ENCODE results near the gene EHMT1. TPM values are rescaled to one million over a fixed set of nuclear protein-coding genes. Genes with fewer than 3 reads are reported as not detected.

Gene EHMT1
- total and polyA plus RNA-seq, 2 experiments from 2014 or later = 162 to 177 TPM

- TF ChIP-seq REST (IDR thresholded peaks at IDR 0.05; ENCODE audit: unreplicated experiment) (no peak), CREB1 (CRISPR knock-in tag; IDR thresholded peaks at IDR 0.05; ENCODE audit: low read depth) (no peak)
Measured at GRCh38 chr9:137646341-137646740, 27.5 kb downstream of the EHMT1 start (continued).

GRCh38 chr9:137647096-137647714 lies 28.4 kb downstream of the EHMT1 start:
- no peaks in the 10 kb centered on the region for H3F3A ChIP-seq (replicated peaks; ENCODE audit: low read depth)
- no peaks in the 10 kb centered on the region for H3K27me3 ChIP-seq (ENCODE audit: insufficient read depth)
- H3K9me2 ChIP-seq (ENCODE audit: insufficient read depth) = no peaks in the 10 kb centered on the region
- Mint-ChIP-seq H3K4me3 (no peak overlapping the region), H3K9me3 (no peaks in the 10 kb centered on the region), H3K27ac (no peak overlapping the region), H3K36me3 (ENCODE audit: low read depth) (peaks cover 31% of the 10 kb centered on the region), H3K27me3 (ENCODE audit: insufficient read depth, low read depth, poor library complexity) (peaks cover 8% of the 10 kb centered on the region), H3K4me1 (peaks cover 18% of the 10 kb centered on the region)
- no peak overlapping the region for H2AFZ ChIP-seq
- peaks cover 69% of the 10 kb centered on the region for H4K20me1 ChIP-seq (replicated peaks; ENCODE audit: insufficient read depth)
- DNase-seq (ENCODE audit: low spot score) = no peak
- no peak overlapping the region for H3K4me2 ChIP-seq
- H3K4me1 ChIP-seq (ENCODE audit: insufficient read depth) = no peaks in the 10 kb centered on the region; the same call in 1 of the 2 replicates
- H3K36me3 ChIP-seq (ENCODE audit: insufficient read depth) = no peaks in the 10 kb centered on the region
- TF ChIP-seq JUNB (IDR thresholded peaks at IDR 0.05; ENCODE audit: unreplicated experiment) (no peak), CREB1 (CRISPR knock-in tag; IDR thresholded peaks at IDR 0.05; ENCODE audit: low read depth) (no peak), STAT1 (IDR thresholded peaks at IDR 0.05; ENCODE audit: unreplicated experiment) (no peak), ZNF114 (CRISPR knock-in tag; IDR thresholded peaks at IDR 0.05) (no peak)
- H3K27ac ChIP-seq (ENCODE audit: low read depth) = peak overlapping the region; percentile 78; the same call in 1 of the 2 replicates
- H3K79me2 ChIP-seq (replicated peaks; ENCODE audit: insufficient read depth) = peaks cover 100% of the 10 kb centered on the region
- no peak for ATAC-seq
- no peak overlapping the region for H3K4me3 ChIP-seq

- Histone ChIP-seq H3K4me1 (ENCODE audit: insufficient read depth) (no peaks in the 10 kb centered on the region; the same call in 1 of the 2 replicates), H3K4me2 (no peak overlapping the region), H3K36me3 (ENCODE audit: insufficient read depth) (no peaks in the 10 kb centered on the region), H2AFZ (no peak overlapping the region), H3K27ac (ENCODE audit: low read depth) (no peak overlapping the region), H3F3A (replicated peaks; ENCODE audit: low read depth) (no peaks in the 10 kb centered on the region), H3K9me2 (ENCODE audit: insufficient read depth) (no peaks in the 10 kb centered on the region), H3K79me2 (replicated peaks; ENCODE audit: insufficient read depth) (peaks cover 100% of the 10 kb centered on the region), H3K27me3 (ENCODE audit: insufficient read depth) (no peaks in the 10 kb centered on the region), H3K4me3 (no peak overlapping the region), H4K20me1 (replicated peaks; ENCODE audit: insufficient read depth) (peaks cover 62% of the 10 kb centered on the region)
- Mint-ChIP-seq H3K4me1 (peaks cover 18% of the 10 kb centered on the region), H3K4me3 (no peak overlapping the region), H3K27ac (no peak overlapping the region), H3K9me3 (no peaks in the 10 kb centered on the region), H3K27me3 (ENCODE audit: insufficient read depth, low read depth, poor library complexity) (peaks cover 6% of the 10 kb centered on the region), H3K36me3 (ENCODE audit: low read depth) (peaks cover 32% of the 10 kb centered on the region)
- ATAC-seq (no peak), DNase-seq (ENCODE audit: low spot score) (no peak)
- TF ChIP-seq, protein P1, sequence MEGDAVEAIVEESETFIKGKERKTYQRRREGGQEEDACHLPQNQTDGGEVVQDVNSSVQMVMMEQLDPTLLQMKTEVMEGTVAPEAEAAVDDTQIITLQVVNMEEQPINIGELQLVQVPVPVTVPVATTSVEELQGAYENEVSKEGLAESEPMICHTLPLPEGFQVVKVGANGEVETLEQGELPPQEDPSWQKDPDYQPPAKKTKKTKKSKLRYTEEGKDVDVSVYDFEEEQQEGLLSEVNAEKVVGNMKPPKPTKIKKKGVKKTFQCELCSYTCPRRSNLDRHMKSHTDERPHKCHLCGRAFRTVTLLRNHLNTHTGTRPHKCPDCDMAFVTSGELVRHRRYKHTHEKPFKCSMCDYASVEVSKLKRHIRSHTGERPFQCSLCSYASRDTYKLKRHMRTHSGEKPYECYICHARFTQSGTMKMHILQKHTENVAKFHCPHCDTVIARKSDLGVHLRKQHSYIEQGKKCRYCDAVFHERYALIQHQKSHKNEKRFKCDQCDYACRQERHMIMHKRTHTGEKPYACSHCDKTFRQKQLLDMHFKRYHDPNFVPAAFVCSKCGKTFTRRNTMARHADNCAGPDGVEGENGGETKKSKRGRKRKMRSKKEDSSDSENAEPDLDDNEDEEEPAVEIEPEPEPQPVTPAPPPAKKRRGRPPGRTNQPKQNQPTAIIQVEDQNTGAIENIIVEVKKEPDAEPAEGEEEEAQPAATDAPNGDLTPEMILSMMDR (conservative IDR thresholded peaks at IDR 0.05; ENCODE audit: low read depth in 2 of 2) = no peak
- TF ChIP-seq NANOG (IDR thresholded peaks at IDR 0.05; ENCODE audit: borderline replicate concordance) = no peak
- no peak for TF ChIP-seq ZNF331 (CRISPR knock-in tag; IDR thresholded peaks at IDR 0.05; ENCODE audit: low read depth)
- TF ChIP-seq JUNB (IDR thresholded peaks at IDR 0.05; ENCODE audit: unreplicated experiment) = no peak
- TF ChIP-seq, protein P2, sequence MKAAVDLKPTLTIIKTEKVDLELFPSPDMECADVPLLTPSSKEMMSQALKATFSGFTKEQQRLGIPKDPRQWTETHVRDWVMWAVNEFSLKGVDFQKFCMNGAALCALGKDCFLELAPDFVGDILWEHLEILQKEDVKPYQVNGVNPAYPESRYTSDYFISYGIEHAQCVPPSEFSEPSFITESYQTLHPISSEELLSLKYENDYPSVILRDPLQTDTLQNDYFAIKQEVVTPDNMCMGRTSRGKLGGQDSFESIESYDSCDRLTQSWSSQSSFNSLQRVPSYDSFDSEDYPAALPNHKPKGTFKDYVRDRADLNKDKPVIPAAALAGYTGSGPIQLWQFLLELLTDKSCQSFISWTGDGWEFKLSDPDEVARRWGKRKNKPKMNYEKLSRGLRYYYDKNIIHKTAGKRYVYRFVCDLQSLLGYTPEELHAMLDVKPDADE (IDR thresholded peaks at IDR 0.05) = no peak
- TF ChIP-seq REST (IDR thresholded peaks at IDR 0.05; ENCODE audit: unreplicated experiment) = no peak
- no peak for TF ChIP-seq EZH2phosphoT487 (IDR thresholded peaks at IDR 0.05; ENCODE audit: unreplicated experiment)
- no peak for TF ChIP-seq POLR2AphosphoS5 (IDR thresholded peaks at IDR 0.05; ENCODE audit: low read depth)
- no peak for TF ChIP-seq STAT1 (IDR thresholded peaks at IDR 0.05; ENCODE audit: unreplicated experiment)
Measured at GRCh38 chr9:137648396-137648795, 29.6 kb downstream of the EHMT1 start.
